CD4-positive, alpha-beta T cell (primary cell): ENCODE results near the gene LACC1. TPM values are rescaled to one million over a fixed set of nuclear protein-coding genes. Genes with fewer than 3 reads are reported as not detected.

Experiments used
- ATAC-seq: fragments of 200-7000 bp; cut with Tn5 transposase; one replicate; pipeline ENCODE4 v1.10.0; 2022; ENCODE audit warnings: mild to moderate bottlenecking; ENCODE audit not compliant: poor library complexity
- CTCF ChIA-PET: fragments of 350-600 bp; sonication (Branson Sonifier 250); formaldehyde crosslinking; loops from one replicate; lab custom pipeline; 2021; ENCODE audit warnings: antibody characterized with exemption, inconsistent platforms; lab: Charles Lee
- POLR2A ChIA-PET: fragments of 350-600 bp; sonication (Branson Sonifier 250); formaldehyde crosslinking; loops from one replicate; lab custom pipeline; 2021; ENCODE audit warnings: antibody characterized with exemption, inconsistent platforms; lab: Charles Lee
- DNase-seq, 14 experiments: peaks; one replicate each; pipeline ENCODE4 v3.0.0-alpha.2; 2013 to 2020; ENCODE audit warnings: mixed read lengths in 2 of 14
- H3K27ac ChIP-seq, 2 donors: one replicate each; pipeline versions ENCODE4 v1.5.1 to v1.7.0; 2013; ENCODE audit warnings: low read length in 2 of 2, low read depth in 1 of 2, mild to moderate bottlenecking in 1 of 2
- H3K27me3 ChIP-seq, 2 experiments: 1 replicate in 1 of 2; 2 replicates in 1 of 2; pipeline versions ENCODE4 v1.6.1 to v1.7.0; 2013; ENCODE audit warnings: low read length in 2 of 2, control low read depth in 1 of 2, mild to moderate bottlenecking in 1 of 2, moderate library complexity in 1 of 2; ENCODE audit not compliant: insufficient read depth in 2 of 2, control insufficient read depth in 1 of 2
- H3K36me3 ChIP-seq: one replicate; pipeline ENCODE4 v1.6.1; 2013; ENCODE audit warnings: low read length, control low read depth; ENCODE audit not compliant: insufficient read depth
- H3K4me1 ChIP-seq: one replicate; pipeline ENCODE4 v1.6.1; 2013; ENCODE audit warnings: low read length, control low read depth; ENCODE audit not compliant: insufficient read depth
- H3K4me3 ChIP-seq: one replicate; pipeline ENCODE4 v1.5.1; 2013; ENCODE audit warnings: mild to moderate bottlenecking, low read length, moderate library complexity
- H3K9me3 ChIP-seq, 2 experiments: 1 replicate in 1 of 2; 2 replicates in 1 of 2; pipeline versions ENCODE4 v1.6.1 to v1.7.0; 2013; ENCODE audit warnings: low read length in 2 of 2, mild to moderate bottlenecking in 2 of 2, control low read depth in 1 of 2, moderate library complexity in 1 of 2; ENCODE audit not compliant: control insufficient read depth in 1 of 2, insufficient read depth in 1 of 2
- H3K27ac Mint-ChIP-seq: one replicate; pipeline ENCODE4 v1.8.0; 2020; ENCODE audit warnings: mixed read lengths
- H3K27me3 Mint-ChIP-seq: one replicate; pipeline ENCODE4 v1.8.0; 2021; ENCODE audit warnings: mixed read lengths
- H3K36me3 Mint-ChIP-seq: one replicate; pipeline ENCODE4 v1.8.0; 2021; ENCODE audit warnings: low read depth, mixed read lengths
- H3K4me1 Mint-ChIP-seq: one replicate; pipeline ENCODE4 v1.8.0; 2021; ENCODE audit warnings: low read depth, mixed read lengths
- H3K4me3 Mint-ChIP-seq: one replicate; pipeline ENCODE4 v1.8.0; 2020; ENCODE audit warnings: mild to moderate bottlenecking, mixed read lengths
- H3K9me3 Mint-ChIP-seq: one replicate; pipeline ENCODE4 v1.8.0; 2020; ENCODE audit warnings: mixed read lengths
- intact Hi-C, 2 experiments: fragments of 100-400 bp; cut with DNase I in 1 of 2; cut with micrococcal nuclease in 1 of 2; formaldehyde crosslinking; loops; one replicate each; pipeline versions ENCODE4 v1.15.1 to v1.9.0; 2023 to 2025; cut with DNase I, micrococcal nuclease
- total RNA-seq, 174 experiments: library from RNA in 2 of 174; stranded (reverse) in 2 of 174; gene quantifications; one replicate each; pipeline ENCODE4 v1.2.3 and lab custom pipeline; 2021 to 2026
- TF ChIP-seq, protein P1 (sequence below): fragments of 200-600 bp; IDR thresholded peaks from one replicate; pipeline ENCODE4 v1.8.0; 2022; ENCODE audit warnings: antibody characterized with exemption, mild to moderate bottlenecking

The LACC1 gene
- total RNA-seq, 2 experiments from 2014 or later = 0.93 to 0.95 TPM

DNA sequence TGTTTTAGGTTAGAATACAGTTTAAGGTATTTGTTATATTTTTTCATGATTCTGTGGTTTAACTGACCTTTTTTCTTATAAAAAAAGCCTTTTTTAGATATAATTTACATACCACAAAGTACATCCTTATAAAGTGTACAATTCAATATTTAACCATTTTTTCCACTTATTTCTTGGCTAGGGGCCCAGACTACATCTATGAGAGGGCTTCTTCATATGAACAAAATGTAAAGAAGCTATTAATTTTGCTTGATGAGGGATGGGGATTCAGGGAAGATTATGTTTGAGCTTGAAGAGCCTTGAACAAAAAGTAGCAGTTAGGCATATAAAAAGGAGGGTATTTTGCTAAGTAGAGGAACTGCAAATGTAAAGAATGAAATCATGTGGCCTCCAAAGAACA is 2.4 kb upstream of the LACC1 start:
- POLR2A ChIA-PET = no interaction called here
- no peak overlapping the region for H3K4me3 ChIP-seq
- intact Hi-C loops = loop anchor here (10.0 kb wide), 3 partner anchors 803 to 1283 kb away; no protein-coding TSS in a partner anchor
- no peak overlapping the region for H3K27ac ChIP-seq
- no peaks in the 10 kb centered on the region for H3K36me3 Mint-ChIP-seq
- DNase-seq (no peak), ATAC-seq (no peak)
- H3K9me3 Mint-ChIP-seq = no peaks in the 10 kb centered on the region
- no peaks in the 10 kb centered on the region for H3K27me3 ChIP-seq
- H3K27ac Mint-ChIP-seq = peak overlapping the region; percentile 79
- H3K27me3 Mint-ChIP-seq = peaks cover 11% of the 10 kb centered on the region
- no peaks in the 10 kb centered on the region for H3K36me3 ChIP-seq
- peaks cover 16% of the 10 kb centered on the region for H3K4me1 ChIP-seq
- peaks cover 16% of the 10 kb centered on the region for H3K4me1 Mint-ChIP-seq
- H3K9me3 ChIP-seq = no peaks in the 10 kb centered on the region
- peak overlapping the region; percentile 91 for H3K4me3 Mint-ChIP-seq
- CTCF ChIA-PET = interaction anchor here (1.6 kb wide), 1 partner anchor 28 kb away, joined by 3 read pairs; no protein-coding TSS in a partner anchor
- TF ChIP-seq, protein P1, sequence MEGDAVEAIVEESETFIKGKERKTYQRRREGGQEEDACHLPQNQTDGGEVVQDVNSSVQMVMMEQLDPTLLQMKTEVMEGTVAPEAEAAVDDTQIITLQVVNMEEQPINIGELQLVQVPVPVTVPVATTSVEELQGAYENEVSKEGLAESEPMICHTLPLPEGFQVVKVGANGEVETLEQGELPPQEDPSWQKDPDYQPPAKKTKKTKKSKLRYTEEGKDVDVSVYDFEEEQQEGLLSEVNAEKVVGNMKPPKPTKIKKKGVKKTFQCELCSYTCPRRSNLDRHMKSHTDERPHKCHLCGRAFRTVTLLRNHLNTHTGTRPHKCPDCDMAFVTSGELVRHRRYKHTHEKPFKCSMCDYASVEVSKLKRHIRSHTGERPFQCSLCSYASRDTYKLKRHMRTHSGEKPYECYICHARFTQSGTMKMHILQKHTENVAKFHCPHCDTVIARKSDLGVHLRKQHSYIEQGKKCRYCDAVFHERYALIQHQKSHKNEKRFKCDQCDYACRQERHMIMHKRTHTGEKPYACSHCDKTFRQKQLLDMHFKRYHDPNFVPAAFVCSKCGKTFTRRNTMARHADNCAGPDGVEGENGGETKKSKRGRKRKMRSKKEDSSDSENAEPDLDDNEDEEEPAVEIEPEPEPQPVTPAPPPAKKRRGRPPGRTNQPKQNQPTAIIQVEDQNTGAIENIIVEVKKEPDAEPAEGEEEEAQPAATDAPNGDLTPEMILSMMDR = no peak

DNA sequence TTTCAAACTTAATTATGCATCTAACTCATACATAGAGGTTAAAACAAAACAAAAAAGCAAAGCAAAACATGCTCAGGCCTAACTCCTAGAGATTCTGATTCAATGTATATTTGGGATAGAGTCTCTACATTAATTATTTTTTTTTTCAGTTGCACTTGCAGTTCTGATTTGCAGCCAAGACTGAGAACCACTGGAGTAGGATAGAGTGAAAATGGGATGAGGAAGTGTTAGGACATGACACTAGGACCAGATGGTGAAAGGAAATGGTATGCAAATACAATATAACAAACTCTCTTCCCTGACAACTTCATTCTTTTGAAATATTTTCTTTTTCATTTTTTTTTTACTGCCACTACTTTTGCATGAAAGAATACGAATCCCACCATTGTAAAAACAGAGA is 1.9 kb upstream of the LACC1 start:
- Histone ChIP-seq H3K4me1 (peaks cover 16% of the 10 kb centered on the region), H3K9me3 (no peaks in the 10 kb centered on the region), H3K27ac (no peak overlapping the region), H3K4me3 (no peak overlapping the region), H3K27me3 (no peaks in the 10 kb centered on the region), H3K36me3 (no peaks in the 10 kb centered on the region)
- Mint-ChIP-seq H3K9me3 (no peaks in the 10 kb centered on the region), H3K4me3 (peak overlapping the region; percentile 91), H3K27me3 (peaks cover 11% of the 10 kb centered on the region), H3K4me1 (peaks cover 16% of the 10 kb centered on the region), H3K36me3 (no peaks in the 10 kb centered on the region), H3K27ac (peak overlapping the region; percentile 79)
- TF ChIP-seq, protein P1 = no peak
- ChIA-PET CTCF (interaction anchor here (1.6 kb wide), 1 partner anchor 27 kb away, joined by 3 read pairs; no protein-coding TSS in a partner anchor), POLR2A (no interaction called here)
- intact Hi-C loops = loop anchor here (10.0 kb wide), 3 partner anchors 803 to 1283 kb away; no protein-coding TSS in a partner anchor
- ATAC-seq (no peak), DNase-seq (no peak)

DNA sequence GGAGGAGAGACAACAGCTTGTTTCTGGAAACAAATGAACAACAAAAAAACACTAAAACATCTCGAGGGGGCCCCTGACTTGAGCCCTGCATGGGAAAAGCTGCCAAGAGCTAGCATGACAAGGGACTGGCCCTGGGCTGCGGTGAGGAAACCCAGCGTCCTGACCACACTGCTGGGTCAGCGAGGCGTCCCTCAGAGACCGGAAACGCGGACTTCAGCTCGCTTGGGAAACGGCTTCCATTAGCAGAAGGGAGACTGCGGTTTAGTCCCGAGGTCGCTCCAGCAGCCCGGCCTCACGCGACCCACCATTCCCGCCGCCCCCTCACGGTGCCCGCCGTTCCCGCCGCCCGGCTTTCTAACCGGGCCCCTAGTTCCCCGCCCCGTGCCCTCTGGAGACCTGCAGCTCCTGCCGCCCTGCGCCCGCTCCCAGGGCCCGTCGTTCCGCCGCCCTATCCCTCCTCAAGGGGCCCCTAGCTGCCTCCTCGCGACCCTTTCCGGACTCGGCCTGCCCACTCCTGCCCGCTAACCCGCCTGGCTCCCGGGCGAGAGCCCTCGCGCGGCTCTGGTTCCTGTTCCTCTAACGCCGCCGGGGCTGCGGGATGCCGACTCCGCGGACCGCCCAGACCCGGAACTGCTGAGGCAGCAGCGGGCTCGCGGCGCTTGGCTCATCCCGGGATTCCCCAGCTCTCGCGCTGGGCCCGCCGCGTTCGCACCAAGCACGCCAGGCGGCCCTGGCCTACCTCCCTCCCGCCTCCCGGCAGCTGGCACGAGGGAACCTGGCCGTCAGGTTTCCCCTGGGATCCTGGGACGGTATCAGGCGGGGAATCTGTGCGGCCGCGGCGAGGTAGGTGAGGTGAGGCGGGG is 581 bp upstream of the LACC1 start, which contains the start of gene CCDC122:
CCDC122 (minus strand) TSS at position 849 of the 863 bp plus-strand sequence. CDS start 10,364 bp downstream, outside the sequence.
- Histone ChIP-seq H3K4me1 (peaks cover 16% of the 10 kb centered on the region), H3K27ac (peak within 1 kb of the TSS; percentile 46 to 58), H3K9me3 (no peaks in the 10 kb centered on the region), H3K36me3 (no peaks in the 10 kb centered on the region), H3K4me3 (peak within 1 kb of the TSS; percentile 76), H3K27me3 (no peaks in the 10 kb centered on the region)
- POLR2A ChIA-PET = interaction anchor here (0.6 to 1.5 kb wide), 9 partner anchors 11 to 1076 kb away, joined by 3 to 8 read pairs (median 3); no protein-coding TSS in a partner anchor
- ATAC-seq = peak; percentile 90
- no peaks in the 10 kb centered on the region for H3K36me3 Mint-ChIP-seq
- H3K27me3 Mint-ChIP-seq = peaks cover 11% of the 10 kb centered on the region
- H3K4me1 Mint-ChIP-seq = peaks cover 16% of the 10 kb centered on the region
- no peaks in the 10 kb centered on the region for H3K9me3 Mint-ChIP-seq
- H3K4me3 Mint-ChIP-seq = peak within 1 kb of the TSS; percentile 91
- peak within 1 kb of the TSS; percentile 79 for H3K27ac Mint-ChIP-seq
- DNase-seq = peak; percentile 31 to 91 (median 59)
- TF ChIP-seq, protein P1 = no peak
- intact Hi-C loops = loop anchor here (10.0 kb wide), 3 partner anchors 804 to 1284 kb away; no protein-coding TSS in a partner anchor
- CTCF ChIA-PET = interaction anchor here (0.9 kb wide), 1 partner anchor 30 kb away, joined by 3 read pairs; no protein-coding TSS in a partner anchor
